ENCODE measurements around the gene HYI.
"Not testable (repeated sequence)": the region's sequence is repeated elsewhere in the genome, so short reads cannot be mapped to it uniquely, and the experiment has no call there.

HYI gene

GRCh38 chr1:43465505-43466067 is 11.9 kb upstream of the HYI start:
- in situ Hi-C loops (cut with HindIII; ENCODE audit: low sequenced_read_pairs), result no loop called here

GRCh38 chr1:43464681-43465504 is 11.2 kb upstream of the HYI start:
- in situ Hi-C loops (cut with HindIII; ENCODE audit: low sequenced_read_pairs), result no loop called here

GRCh38 chr1:43463479-43463878 is 9.7 kb upstream of the HYI start:
- in situ Hi-C loops (cut with HindIII; ENCODE audit: low sequenced_read_pairs), result no loop called here

GRCh38 chr1:43460988-43461693 is 7.4 kb upstream of the HYI start:
- in situ Hi-C loops (cut with HindIII; ENCODE audit: low sequenced_read_pairs), result no loop called here

- in situ Hi-C loops (cut with HindIII; ENCODE audit: low sequenced_read_pairs), result not testable (repeated sequence)
Observed at GRCh38 chr1:43458379-43458778, 4.6 kb upstream of the HYI start.

- in situ Hi-C loops (cut with HindIII; ENCODE audit: low sequenced_read_pairs), result no loop called here
Observed at GRCh38 chr1:43455213-43455889, 1.6 kb upstream of the HYI start.

GRCh38 chr1:43454270-43455011 is 710 bp upstream of the HYI start:
- in situ Hi-C loops (cut with HindIII; ENCODE audit: low sequenced_read_pairs), result no loop called here

GRCh38 chr1:43452789-43453441 is 816 bp downstream of the HYI start:
- in situ Hi-C loops (cut with HindIII; ENCODE audit: low sequenced_read_pairs), result no loop called here

GRCh38 chr1:43451701-43452532 is 1.8 kb downstream of the HYI start:
- in situ Hi-C loops (cut with HindIII; ENCODE audit: low sequenced_read_pairs), result no loop called here

- in situ Hi-C loops (cut with HindIII; ENCODE audit: low sequenced_read_pairs), result no loop called here
Observed at GRCh38 chr1:43451157-43451591, 2.6 kb downstream of the HYI start.

GRCh38 chr1:43450251-43450941 is 3.3 kb downstream of the HYI start:
- in situ Hi-C loops (cut with HindIII; ENCODE audit: low sequenced_read_pairs), result no loop called here

- in situ Hi-C loops (cut with HindIII; ENCODE audit: low sequenced_read_pairs), result no loop called here
Observed at GRCh38 chr1:43449708-43450069, 4.0 kb downstream of the HYI start.

- in situ Hi-C loops (cut with HindIII; ENCODE audit: low sequenced_read_pairs), result no loop called here
Observed at GRCh38 chr1:43448955-43449707, 4.6 kb downstream of the HYI start.

- in situ Hi-C loops (cut with HindIII; ENCODE audit: low sequenced_read_pairs), result no loop called here
Observed at GRCh38 chr1:43447891-43448708, 5.6 kb downstream of the HYI start.

- in situ Hi-C loops (cut with HindIII; ENCODE audit: low sequenced_read_pairs), result no loop called here
Observed at GRCh38 chr1:43446881-43447835, 6.6 kb downstream of the HYI start.

- in situ Hi-C loops (cut with HindIII; ENCODE audit: low sequenced_read_pairs), result no loop called here
Observed at GRCh38 chr1:43446388-43446740, 7.4 kb downstream of the HYI start.
